Measurements from ENCODE around the gene DCLK1. TPM values are rescaled to one million over a fixed set of nuclear protein-coding genes. Genes with fewer than 3 reads are reported as not detected.
"Not testable (repeated sequence)": the region's sequence is repeated elsewhere in the genome, so short reads cannot be mapped to it uniquely, and the experiment has no call there.

DCLK1 gene
- total RNA-seq, 1 donor from 2014 or later: 1.5 TPM

- no peak for DNase-seq (ENCODE audit: low read depth, low spot score)
These were observed 45.1 kb downstream of the DCLK1 start for GRCh38 chr13:36086117-36086516.

- no peak for DNase-seq (ENCODE audit: low read depth, low spot score)
These were observed 47.1 kb downstream of the DCLK1 start for GRCh38 chr13:36084131-36084530.

- DNase-seq (ENCODE audit: low read depth, low spot score): no peak
These were observed 48.4 kb downstream of the DCLK1 start for GRCh38 chr13:36082806-36083205.

- DNase-seq (ENCODE audit: low read depth, low spot score): no peak
These were observed 48.8 kb downstream of the DCLK1 start for GRCh38 chr13:36082396-36082795.

- no peak for DNase-seq (ENCODE audit: low read depth, low spot score)
These were observed 55.0 kb downstream of the DCLK1 start for GRCh38 chr13:36076211-36076610.

- no peak for DNase-seq (ENCODE audit: low read depth, low spot score)
These were observed 56.5 kb downstream of the DCLK1 start for GRCh38 chr13:36074659-36075058.

- DNase-seq (ENCODE audit: low read depth, low spot score): no peak
These were observed 58.8 kb downstream of the DCLK1 start for GRCh38 chr13:36072152-36072935.

- not testable (repeated sequence) for DNase-seq (ENCODE audit: low read depth, low spot score)
These were observed 60.5 kb downstream of the DCLK1 start for GRCh38 chr13:36070504-36071192.

- DNase-seq (ENCODE audit: low read depth, low spot score): no peak
These were observed 61.3 kb downstream of the DCLK1 start for GRCh38 chr13:36069881-36070366.

- no peak for DNase-seq (ENCODE audit: low read depth, low spot score)
These were observed 62.2 kb downstream of the DCLK1 start for GRCh38 chr13:36068991-36069390.

- DNase-seq (ENCODE audit: low read depth, low spot score): no peak
These were observed 62.6 kb downstream of the DCLK1 start for GRCh38 chr13:36068566-36068965.

- DNase-seq (ENCODE audit: low read depth, low spot score): no peak
These were observed 63.3 kb downstream of the DCLK1 start for GRCh38 chr13:36067746-36068381.

- DNase-seq (ENCODE audit: low read depth, low spot score): no peak
These were observed 68.9 kb downstream of the DCLK1 start for GRCh38 chr13:36062249-36062648.

GRCh38 chr13:36061621-36062020 is 69.6 kb downstream of the DCLK1 start:
- DNase-seq (ENCODE audit: low read depth, low spot score): no peak

- no peak for DNase-seq (ENCODE audit: low read depth, low spot score)
These were observed 70.1 kb downstream of the DCLK1 start for GRCh38 chr13:36061054-36061453.

GRCh38 chr13:36059321-36059720 is 71.9 kb downstream of the DCLK1 start:
- DNase-seq (ENCODE audit: low read depth, low spot score): no peak

- DNase-seq (ENCODE audit: low read depth, low spot score): no peak
These were observed 73.1 kb downstream of the DCLK1 start for GRCh38 chr13:36058116-36058515.

- no peak for DNase-seq (ENCODE audit: low read depth, low spot score)
These were observed 73.6 kb downstream of the DCLK1 start for GRCh38 chr13:36057547-36057946.

- DNase-seq (ENCODE audit: low read depth, low spot score): no peak
These were observed 74.1 kb downstream of the DCLK1 start for GRCh38 chr13:36057041-36057440.

GRCh38 chr13:36055366-36055765 is 75.8 kb downstream of the DCLK1 start:
- no peak for DNase-seq (ENCODE audit: low read depth, low spot score)

- DNase-seq (ENCODE audit: low read depth, low spot score): no peak
These were observed 77.1 kb downstream of the DCLK1 start for GRCh38 chr13:36054041-36054440.

GRCh38 chr13:36051082-36051481 is 80.1 kb downstream of the DCLK1 start:
- no peak for DNase-seq (ENCODE audit: low read depth, low spot score)

Measured in pulmonary artery endothelial cell (primary cell).